C4-2B (cell line): Measurements from ENCODE around the gene TOM1L2.

Source experiments
- H3K27ac ChIP-seq: fragments of 450-650 bp; 2 replicates; pipeline ENCODE4 v1.5.1; 2017
- CTCF ChIP-seq: fragments of 450-650 bp; conservative IDR thresholded peaks from 2 replicates; pipeline ENCODE4 v1.5.1; 2017; ENCODE audit warnings: mild to moderate bottlenecking
- ZFX ChIP-seq: fragments of 450-650 bp; IDR thresholded peaks from 2 replicates; pipeline ENCODE4 v1.6.1; 2017

TOM1L2 gene

GRCh38 chr17:17806611-17807274, 165.5 kb downstream of the TOM1L2 start:
- no peak overlapping the region for H3K27ac ChIP-seq
- no peak for TF ChIP-seq CTCF
- TF ChIP-seq ZFX, result no peak

DNA sequence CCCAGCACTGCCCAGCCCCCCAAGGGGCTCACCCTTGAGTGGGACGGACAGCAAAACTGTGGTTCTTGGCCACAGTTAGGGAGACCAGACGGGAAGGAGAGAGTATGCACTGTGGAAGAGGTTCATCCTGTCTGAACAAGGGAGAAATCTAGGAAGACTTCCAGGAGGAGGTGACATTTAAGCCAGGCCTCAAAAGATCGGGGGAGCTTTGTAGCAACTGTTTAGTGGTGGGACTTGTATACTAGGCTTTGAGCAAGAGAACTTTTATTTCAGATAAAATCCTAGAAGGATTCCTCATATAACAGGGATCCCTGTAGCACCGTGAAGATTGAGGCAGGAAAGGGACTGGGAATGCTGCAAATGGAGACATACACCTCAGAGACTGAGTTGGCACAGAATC, 166.2 kb downstream of the TOM1L2 start:
- no peak overlapping the region for H3K27ac ChIP-seq
- TF ChIP-seq CTCF (no peak), ZFX (no peak)

DNA sequence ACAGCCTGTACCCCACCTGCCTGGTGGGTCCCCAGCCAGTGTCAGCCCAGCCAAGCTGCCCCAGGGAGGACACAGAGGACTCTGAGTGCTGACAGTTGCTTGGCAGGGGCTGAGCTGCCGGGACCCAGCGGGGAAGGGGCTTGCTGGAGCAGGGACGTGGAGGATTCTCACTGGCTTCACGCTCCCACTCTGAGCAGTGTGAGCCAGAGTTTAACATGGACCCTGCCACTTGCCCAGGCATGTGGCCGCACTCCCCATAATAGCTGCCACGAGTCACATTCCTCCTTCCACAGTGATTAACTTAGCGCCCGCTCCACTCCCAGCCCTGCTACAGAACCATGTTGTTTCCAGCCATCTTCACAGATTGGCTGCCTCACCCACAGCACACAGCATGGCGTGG, 166.6 kb downstream of the TOM1L2 start:
- TF ChIP-seq CTCF (no peak), ZFX (no peak)
- H3K27ac ChIP-seq, result no peak overlapping the region

DNA sequence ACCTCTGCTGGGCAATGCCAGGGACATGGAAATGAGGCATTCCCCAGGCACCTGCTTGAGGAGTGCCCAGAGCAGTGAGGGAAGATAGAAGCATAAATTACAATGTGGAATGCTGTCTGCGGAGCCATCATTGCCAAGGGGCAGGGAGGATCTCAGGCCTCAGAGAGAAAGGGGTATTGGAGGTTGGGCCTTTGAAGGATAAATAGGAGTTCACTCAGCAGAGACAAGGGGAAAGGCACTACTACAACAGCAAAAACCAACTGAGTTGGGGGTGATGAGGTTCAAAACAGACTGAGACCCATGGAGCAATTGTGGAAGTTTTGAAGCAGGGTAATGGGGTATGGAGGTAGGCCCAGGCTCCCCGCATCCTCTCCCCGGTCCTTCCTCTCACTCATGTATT, 168.2 kb downstream of the TOM1L2 start:
- TF ChIP-seq ZFX (no peak), CTCF (no peak)
- no peak overlapping the region for H3K27ac ChIP-seq

GRCh38 chr17:17801800-17802481, 170.3 kb downstream of the TOM1L2 start:
- TF ChIP-seq CTCF (no peak), ZFX (no peak)
- H3K27ac ChIP-seq, result no peak overlapping the region

GRCh38 chr17:17800504-17801021, 171.6 kb downstream of the TOM1L2 start:
- H3K27ac ChIP-seq, result no peak overlapping the region

More at GRCh38 chr17:17800504-17801021, 171.6 kb downstream of the TOM1L2 start:
- TF ChIP-seq CTCF (no peak), ZFX (no peak)
